Measurements from ENCODE around the gene HNRNPA0. TPM values are rescaled to one million over a fixed set of nuclear protein-coding genes. Genes with fewer than 3 reads are reported as not detected.
A peak's percentile ranks its signal among the peaks of the same experiment; 100 is the strongest.

Gene HNRNPA0
- total and polyA plus RNA-seq, 2 of the 4 experiments (the other 2 are of a cell fraction), result 5.2 to 12.2 TPM

GRCh38 chr5:137733922-137734321, 20.2 kb downstream of the HNRNPA0 start:
- BruUV-seq (replicated peaks), result no TSS peak

More at GRCh38 chr5:137733922-137734321, 20.2 kb downstream of the HNRNPA0 start:
- Histone ChIP-seq H2BK120ac (ENCODE audit: low read depth, low read length) (no peak overlapping the region), H4K91ac (ENCODE audit: insufficient read depth, low read depth, low read length) (no peak overlapping the region), H3K4me1 (ENCODE audit: control insufficient read depth, insufficient read depth, low read length) (no peaks in the 10 kb centered on the region; the same call in none of the 2 replicates), H4K8ac (ENCODE audit: low read depth in 2 of 2, low read length in 2 of 2) (no peak overlapping the region), H2AK9ac (replicated peaks; ENCODE audit: low read depth, low read length, poor library complexity) (peak overlapping the region; percentile 16), H3K56ac (ENCODE audit: extremely low read depth, insufficient read depth, low read length) (no peak overlapping the region), H4K5ac (ENCODE audit: low read depth, low read length) (no peak overlapping the region), H3K14ac (replicated peaks; ENCODE audit: low read depth, low read length) (no peak overlapping the region), H2AFZ (replicated peaks; ENCODE audit: low read length, poor library complexity) (peak overlapping the region; percentile 28), H3K4me3 (ENCODE audit: insufficient read depth, low read depth, low read length) (no peak overlapping the region), H3K27ac (ENCODE audit: insufficient read depth, low read length) (no peak overlapping the region), H3K4ac (ENCODE audit: low read depth, low read length) (no peak overlapping the region), H3K36me3 (ENCODE audit: control insufficient read depth, insufficient read depth, low read length) (no peaks in the 10 kb centered on the region), H3K79me1 (ENCODE audit: low read depth in 1 of 2, low read length in 2 of 2) (no peaks in the 10 kb centered on the region; a peak in 1 of 4 replicates), H3K18ac (ENCODE audit: low read depth, low read length) (no peak overlapping the region), H2AK5ac (ENCODE audit: low read depth, low read length) (no peak overlapping the region), H3K4me2 (ENCODE audit: low read depth, low read length) (no peak overlapping the region), H3K9me1 (ENCODE audit: insufficient read depth, low read length) (no peaks in the 10 kb centered on the region; the same call in 1 of the 2 replicates), H2BK20ac (ENCODE audit: low read depth, low read length) (no peak overlapping the region), H2BK15ac (ENCODE audit: low read depth, low read length) (no peak overlapping the region), H2BK5ac (ENCODE audit: low read depth, low read length, poor library complexity, severe bottlenecking) (no peak overlapping the region), H3K27me3 (ENCODE audit: control insufficient read depth, insufficient read depth, low read length) (no peaks in the 10 kb centered on the region), H3K9me3 (ENCODE audit: control insufficient read depth, insufficient read depth, low read length) (no peaks in the 10 kb centered on the region), H3K9ac (ENCODE audit: low read depth, low read length) (no peak overlapping the region), H4K20me1 (ENCODE audit: insufficient read depth, low read length) (no peaks in the 10 kb centered on the region), H3K23ac (ENCODE audit: low read depth, low read length) (no peak overlapping the region)
- DNase-seq, result no peak
- TF ChIP-seq RFX5 (IDR thresholded peaks at IDR 0.05; ENCODE audit: low read depth, low read length) (no peak), RAD21 (IDR thresholded peaks at IDR 0.05; ENCODE audit: low read length) (no peak), MXI1 (IDR thresholded peaks at IDR 0.05; ENCODE audit: borderline replicate concordance, low read depth, low read length) (no peak), NFE2L2 (IDR thresholded peaks at IDR 0.05; ENCODE audit: low read depth, low read length) (no peak)
- TF ChIP-seq, protein P1, sequence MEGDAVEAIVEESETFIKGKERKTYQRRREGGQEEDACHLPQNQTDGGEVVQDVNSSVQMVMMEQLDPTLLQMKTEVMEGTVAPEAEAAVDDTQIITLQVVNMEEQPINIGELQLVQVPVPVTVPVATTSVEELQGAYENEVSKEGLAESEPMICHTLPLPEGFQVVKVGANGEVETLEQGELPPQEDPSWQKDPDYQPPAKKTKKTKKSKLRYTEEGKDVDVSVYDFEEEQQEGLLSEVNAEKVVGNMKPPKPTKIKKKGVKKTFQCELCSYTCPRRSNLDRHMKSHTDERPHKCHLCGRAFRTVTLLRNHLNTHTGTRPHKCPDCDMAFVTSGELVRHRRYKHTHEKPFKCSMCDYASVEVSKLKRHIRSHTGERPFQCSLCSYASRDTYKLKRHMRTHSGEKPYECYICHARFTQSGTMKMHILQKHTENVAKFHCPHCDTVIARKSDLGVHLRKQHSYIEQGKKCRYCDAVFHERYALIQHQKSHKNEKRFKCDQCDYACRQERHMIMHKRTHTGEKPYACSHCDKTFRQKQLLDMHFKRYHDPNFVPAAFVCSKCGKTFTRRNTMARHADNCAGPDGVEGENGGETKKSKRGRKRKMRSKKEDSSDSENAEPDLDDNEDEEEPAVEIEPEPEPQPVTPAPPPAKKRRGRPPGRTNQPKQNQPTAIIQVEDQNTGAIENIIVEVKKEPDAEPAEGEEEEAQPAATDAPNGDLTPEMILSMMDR (conservative IDR thresholded peaks at IDR 0.05; ENCODE audit: low read depth, low read length), result no peak
- intact Hi-C loops (cut with micrococcal nuclease) (no loop called here), dilution Hi-C loops (cut with HindIII; ENCODE audit: low sequenced_read_pairs, unreplicated experiment) (no loop called here), in situ Hi-C loops (cut with MboI; ENCODE audit: low sequenced_read_pairs) (loop anchor here (25.0 kb wide), 1 partner anchor 422 kb away; no protein-coding TSS in a partner anchor)
- ATAC-seq (ENCODE audit: low read depth), result no peak
- WGBS, 2 experiments (ENCODE audit: extremely low coverage in 2 of 2, insufficient read length in 1 of 2), result no CpG with 5 or more reads among the region's 3 CpGs
- ChIA-PET CTCF (no interaction called here), POLR2A (ENCODE audit: unreplicated experiment) (no interaction called here)

Data from IMR-90 (cell line).